ENCODE results near the gene MAFF. TPM values are rescaled to one million over a fixed set of nuclear protein-coding genes. Genes with fewer than 3 reads are reported as not detected.
"Not testable (repeated sequence)": the region's sequence is repeated elsewhere in the genome, so short reads cannot be mapped to it uniquely, and the experiment has no call there.

MAFF gene
- total RNA-seq, 1 donor from 2014 or later = 1.8 TPM

GRCh38 chr22:38175206-38176118 lies 26.3 kb upstream of the MAFF start:
- no peaks in the 10 kb centered on the region for H3K36me3 Mint-ChIP-seq (ENCODE audit: unreplicated experiment)
- no peak for DNase-seq
- peaks cover 7% of the 10 kb centered on the region for H3K27me3 Mint-ChIP-seq (ENCODE audit: unreplicated experiment)
- H3K9me3 Mint-ChIP-seq (ENCODE audit: unreplicated experiment) = peaks cover 2% of the 10 kb centered on the region
- no peak overlapping the region for H3K27ac Mint-ChIP-seq (ENCODE audit: unreplicated experiment)
- TF ChIP-seq CTCF (IDR thresholded peaks at IDR 0.05; ENCODE audit: partially characterized antibody, unreplicated experiment) = no peak
- peaks cover 3% of the 10 kb centered on the region for H3K4me1 Mint-ChIP-seq (ENCODE audit: low read depth, unreplicated experiment)
- H3K4me3 Mint-ChIP-seq (ENCODE audit: unreplicated experiment) = no peak overlapping the region

- no peak for DNase-seq
- H3K27ac Mint-ChIP-seq (ENCODE audit: unreplicated experiment) = no peak overlapping the region
- TF ChIP-seq CTCF (IDR thresholded peaks at IDR 0.05; ENCODE audit: partially characterized antibody, unreplicated experiment) = no peak
- no peaks in the 10 kb centered on the region for H3K36me3 Mint-ChIP-seq (ENCODE audit: unreplicated experiment)
- H3K4me3 Mint-ChIP-seq (ENCODE audit: unreplicated experiment) = no peak overlapping the region
- H3K9me3 Mint-ChIP-seq (ENCODE audit: unreplicated experiment) = peaks cover 2% of the 10 kb centered on the region
- H3K4me1 Mint-ChIP-seq (ENCODE audit: low read depth, unreplicated experiment) = peaks cover 3% of the 10 kb centered on the region
- H3K27me3 Mint-ChIP-seq (ENCODE audit: unreplicated experiment) = peaks cover 7% of the 10 kb centered on the region
These were observed 25.5 kb upstream of the MAFF start for GRCh38 chr22:38176170-38176741.

DNA sequence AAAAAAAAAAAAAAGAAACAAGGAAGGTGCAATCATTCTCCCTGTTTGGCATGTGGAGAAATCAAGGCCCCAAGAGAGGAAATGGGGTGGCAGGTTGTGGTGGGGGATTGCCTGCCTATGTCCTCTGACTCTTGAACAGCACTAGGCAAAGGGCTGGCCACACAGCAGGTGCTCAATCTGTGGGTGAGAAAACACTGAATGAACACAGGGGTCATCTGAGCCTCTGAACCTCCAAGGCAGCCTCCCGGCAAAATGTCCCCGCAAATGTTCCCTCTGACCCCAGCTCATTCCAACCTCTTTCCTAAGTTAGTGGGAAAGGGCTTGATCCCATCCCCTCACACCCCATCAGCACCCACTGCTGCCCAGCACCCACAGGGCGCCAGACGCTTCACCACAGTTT lies 24.8 kb upstream of the MAFF start:
- Mint-ChIP-seq H3K4me1 (ENCODE audit: low read depth, unreplicated experiment) (peaks cover 7% of the 10 kb centered on the region), H3K27ac (ENCODE audit: unreplicated experiment) (no peak overlapping the region)
- TF ChIP-seq CTCF (IDR thresholded peaks at IDR 0.05; ENCODE audit: partially characterized antibody, unreplicated experiment) = no peak

GRCh38 chr22:38177571-38177925 lies 24.2 kb upstream of the MAFF start:
- not testable (repeated sequence) for H3K4me3 Mint-ChIP-seq (ENCODE audit: unreplicated experiment); H3K27me3 Mint-ChIP-seq (ENCODE audit: unreplicated experiment); H3K27ac Mint-ChIP-seq (ENCODE audit: unreplicated experiment)

More for the DNA sequence above, 24.8 kb upstream of the MAFF start:
- no peak overlapping the region for H3K4me3 Mint-ChIP-seq (ENCODE audit: unreplicated experiment)
- peaks cover 2% of the 10 kb centered on the region for H3K9me3 Mint-ChIP-seq (ENCODE audit: unreplicated experiment)
- H3K36me3 Mint-ChIP-seq (ENCODE audit: unreplicated experiment) = no peaks in the 10 kb centered on the region
- H3K27me3 Mint-ChIP-seq (ENCODE audit: unreplicated experiment) = peaks cover 5% of the 10 kb centered on the region
- DNase-seq = no peak

GRCh38 chr22:38177926-38178604 lies 23.7 kb upstream of the MAFF start:
- no peak overlapping the region for H3K4me3 Mint-ChIP-seq (ENCODE audit: unreplicated experiment)
- H3K27ac Mint-ChIP-seq (ENCODE audit: unreplicated experiment) = no peak overlapping the region
- H3K9me3 Mint-ChIP-seq (ENCODE audit: unreplicated experiment) = peaks cover 2% of the 10 kb centered on the region
- no peak for DNase-seq
- TF ChIP-seq CTCF (IDR thresholded peaks at IDR 0.05; ENCODE audit: partially characterized antibody, unreplicated experiment) = no peak
- no peaks in the 10 kb centered on the region for H3K36me3 Mint-ChIP-seq (ENCODE audit: unreplicated experiment)
- peaks cover 5% of the 10 kb centered on the region for H3K27me3 Mint-ChIP-seq (ENCODE audit: unreplicated experiment)
- peaks cover 8% of the 10 kb centered on the region for H3K4me1 Mint-ChIP-seq (ENCODE audit: low read depth, unreplicated experiment)

More at GRCh38 chr22:38177571-38177925, 24.2 kb upstream of the MAFF start:
- not testable (repeated sequence) for H3K9me3 Mint-ChIP-seq (ENCODE audit: unreplicated experiment); DNase-seq; H3K4me1 Mint-ChIP-seq (ENCODE audit: low read depth, unreplicated experiment); H3K36me3 Mint-ChIP-seq (ENCODE audit: unreplicated experiment)

DNA sequence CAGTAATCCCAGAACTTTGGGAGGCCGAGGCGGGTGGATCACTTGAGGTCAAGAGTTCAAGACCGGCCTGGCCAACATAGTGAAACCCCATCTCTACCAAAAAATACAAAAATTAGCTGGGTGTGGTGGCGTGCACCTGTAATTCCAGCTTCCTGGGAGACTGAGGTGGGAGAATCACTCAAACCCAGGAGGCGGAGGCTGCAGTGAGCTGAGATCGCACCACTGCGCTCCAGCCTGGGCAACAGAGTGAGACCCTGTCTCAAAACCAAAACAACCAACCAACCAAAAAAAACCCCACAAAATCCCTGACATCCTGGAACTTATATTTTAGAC lies 23.2 kb upstream of the MAFF start:
- not testable (repeated sequence) for DNase-seq; H3K27ac Mint-ChIP-seq (ENCODE audit: unreplicated experiment); H3K36me3 Mint-ChIP-seq (ENCODE audit: unreplicated experiment); H3K27me3 Mint-ChIP-seq (ENCODE audit: unreplicated experiment); H3K4me1 Mint-ChIP-seq (ENCODE audit: low read depth, unreplicated experiment); H3K9me3 Mint-ChIP-seq (ENCODE audit: unreplicated experiment); H3K4me3 Mint-ChIP-seq (ENCODE audit: unreplicated experiment)

Measured in glutamatergic neuron (in vitro differentiated cells).